Left ventricle myocardium inferior (tissue), 1 donor: ENCODE measurements around the gene WNK3. TPM values are rescaled to one million over a fixed set of nuclear protein-coding genes. Genes with fewer than 3 reads are reported as not detected.

Experiments used
- DNase-seq: peaks from one replicate; pipeline ENCODE4 v3.0.0-alpha.2; 2020
- H3K27ac ChIP-seq: fragments of 200-600 bp; replicated peaks from 2 replicates; pipeline ENCODE4 v1.8.0; 2021
- H3K27me3 ChIP-seq: fragments of 200-600 bp; 2 replicates; pipeline ENCODE4 v1.8.0; 2021; ENCODE audit warnings: low read depth
- H3K36me3 ChIP-seq: fragments of 200-600 bp; 2 replicates; pipeline ENCODE4 v1.8.0; 2021
- H3K4me1 ChIP-seq: fragments of 200-600 bp; 2 replicates; pipeline ENCODE4 v1.8.0; 2021
- H3K4me3 ChIP-seq: fragments of 200-600 bp; 2 replicates; pipeline ENCODE4 v1.8.0; 2021; ENCODE audit warnings: mild to moderate bottlenecking, moderate library complexity
- H3K9me3 ChIP-seq: fragments of 200-600 bp; replicated peaks from 2 replicates; pipeline ENCODE4 v1.8.0; 2021
- intact Hi-C: fragments of 100-400 bp; cut with micrococcal nuclease; formaldehyde crosslinking; loops from one replicate; pipeline ENCODE4 v1.11.0; 2022
- total RNA-seq: library from RNA; stranded (reverse); fragmentation: NEBNext Ultra II Directional; extraction: Animal tissue kit (Norgen Biotek cat#: 25700); gene quantifications from one replicate; pipeline ENCODE4 v1.2.1, GENCODE V29; 2021
- TF ChIP-seq, protein P1 (sequence below): fragments of 200-600 bp; IDR thresholded peaks from 2 replicates; pipeline ENCODE4 v1.8.0; 2021; ENCODE audit warnings: antibody characterized with exemption, mild to moderate bottlenecking, borderline replicate concordance
- donor health status: DM: no; HTN: yes; CAD: no; lungs with severe emphysema.

Gene WNK3
- total RNA-seq, 1 donor from 2014 or later = 0.88 TPM

DNA sequence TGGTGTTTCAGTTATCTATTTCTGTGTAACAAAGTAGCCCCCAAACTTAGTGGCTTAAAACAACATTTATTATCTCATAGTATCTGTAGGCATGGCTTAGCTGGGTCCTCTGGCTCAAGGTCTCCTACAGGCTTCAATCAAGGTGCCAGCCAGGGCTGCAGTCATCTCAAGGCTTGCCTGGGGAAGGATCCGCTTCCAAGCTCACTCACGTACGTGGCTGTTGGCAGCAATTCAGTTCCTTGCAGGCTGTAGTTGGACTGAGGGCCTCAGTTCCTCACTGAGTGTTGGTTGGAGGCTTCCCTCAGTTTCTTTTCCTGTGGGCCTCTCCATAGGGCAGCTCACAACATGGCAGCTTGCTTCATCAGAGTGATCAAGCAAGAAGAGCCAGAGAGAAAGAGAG, 184.1 kb downstream of the WNK3 start:
- Histone ChIP-seq H3K36me3 (peaks cover 5% of the 10 kb centered on the region), H3K9me3 (no peaks in the 10 kb centered on the region), H3K4me1 (peaks cover 10% of the 10 kb centered on the region), H3K4me3 (no peak overlapping the region), H3K27me3 (no peaks in the 10 kb centered on the region), H3K27ac (no peak overlapping the region)
- intact Hi-C loops = no loop called here
- TF ChIP-seq, protein P1, sequence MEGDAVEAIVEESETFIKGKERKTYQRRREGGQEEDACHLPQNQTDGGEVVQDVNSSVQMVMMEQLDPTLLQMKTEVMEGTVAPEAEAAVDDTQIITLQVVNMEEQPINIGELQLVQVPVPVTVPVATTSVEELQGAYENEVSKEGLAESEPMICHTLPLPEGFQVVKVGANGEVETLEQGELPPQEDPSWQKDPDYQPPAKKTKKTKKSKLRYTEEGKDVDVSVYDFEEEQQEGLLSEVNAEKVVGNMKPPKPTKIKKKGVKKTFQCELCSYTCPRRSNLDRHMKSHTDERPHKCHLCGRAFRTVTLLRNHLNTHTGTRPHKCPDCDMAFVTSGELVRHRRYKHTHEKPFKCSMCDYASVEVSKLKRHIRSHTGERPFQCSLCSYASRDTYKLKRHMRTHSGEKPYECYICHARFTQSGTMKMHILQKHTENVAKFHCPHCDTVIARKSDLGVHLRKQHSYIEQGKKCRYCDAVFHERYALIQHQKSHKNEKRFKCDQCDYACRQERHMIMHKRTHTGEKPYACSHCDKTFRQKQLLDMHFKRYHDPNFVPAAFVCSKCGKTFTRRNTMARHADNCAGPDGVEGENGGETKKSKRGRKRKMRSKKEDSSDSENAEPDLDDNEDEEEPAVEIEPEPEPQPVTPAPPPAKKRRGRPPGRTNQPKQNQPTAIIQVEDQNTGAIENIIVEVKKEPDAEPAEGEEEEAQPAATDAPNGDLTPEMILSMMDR = no peak
- DNase-seq = no peak

DNA sequence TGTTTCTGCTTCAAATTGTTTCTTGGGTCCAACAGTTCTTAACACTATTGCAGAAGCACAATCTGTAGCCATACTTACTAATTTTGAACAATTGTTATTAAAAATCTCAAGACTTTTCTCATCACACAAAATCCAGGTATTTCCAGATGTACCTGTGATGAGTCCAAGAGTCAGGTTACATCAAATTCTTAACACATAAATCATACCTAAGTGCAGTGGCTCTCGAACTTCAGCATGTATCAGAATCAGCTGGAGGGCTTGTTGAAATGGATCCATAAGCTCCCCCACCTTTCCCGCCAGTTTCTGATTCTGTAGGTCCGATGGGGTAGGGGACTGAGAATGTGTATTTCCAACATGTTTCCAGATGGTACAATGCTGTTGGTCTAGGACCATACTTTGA, 185.4 kb downstream of the WNK3 start:
- no peaks in the 10 kb centered on the region for H3K4me1 ChIP-seq
- no peak overlapping the region for H3K27ac ChIP-seq
- DNase-seq = no peak
- TF ChIP-seq, protein P1 = no peak
- H3K4me3 ChIP-seq = no peak overlapping the region
- no peaks in the 10 kb centered on the region for H3K27me3 ChIP-seq
- no peaks in the 10 kb centered on the region for H3K9me3 ChIP-seq
- intact Hi-C loops = no loop called here
- H3K36me3 ChIP-seq = peaks cover 5% of the 10 kb centered on the region

DNA sequence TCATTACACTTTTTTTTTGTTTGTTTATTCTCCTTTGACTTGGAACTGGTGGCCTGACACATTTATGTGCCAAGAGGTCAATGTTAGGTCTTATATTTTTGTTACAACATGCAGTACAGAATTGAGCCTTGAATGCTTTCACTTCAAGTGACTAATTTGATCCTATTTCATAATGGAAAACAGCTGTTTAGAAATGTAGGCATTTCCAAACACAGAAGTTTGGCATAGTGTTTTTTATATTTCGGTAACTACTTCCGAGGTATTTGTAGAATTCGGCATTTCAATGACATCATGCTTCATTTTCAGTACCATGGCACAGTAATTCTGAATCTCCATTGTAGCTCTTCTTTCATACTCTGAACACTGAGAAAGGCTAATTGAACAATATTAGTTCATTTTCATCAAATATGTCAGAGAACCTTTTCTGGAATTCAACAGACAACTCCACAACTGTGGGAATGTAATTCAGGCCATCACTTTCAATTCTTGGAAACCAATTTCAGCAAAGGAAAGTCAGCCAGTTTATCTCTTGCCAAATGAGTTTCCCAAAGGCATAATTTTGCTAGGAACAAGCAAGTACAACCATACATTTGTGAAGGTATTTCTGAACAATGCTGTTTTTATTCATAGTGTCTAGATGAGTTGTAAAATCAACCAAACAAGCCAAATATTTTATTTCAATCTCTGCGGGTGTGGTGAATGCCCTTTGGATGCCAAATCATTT, 186.2 kb downstream of the WNK3 start:
- intact Hi-C loops = no loop called here
- DNase-seq = no peak
- no peaks in the 10 kb centered on the region for H3K9me3 ChIP-seq
- H3K4me1 ChIP-seq = no peaks in the 10 kb centered on the region
- H3K27ac ChIP-seq = no peak overlapping the region
- no peaks in the 10 kb centered on the region for H3K27me3 ChIP-seq
- H3K36me3 ChIP-seq = peaks cover 5% of the 10 kb centered on the region
- TF ChIP-seq, protein P1 = no peak
- no peak overlapping the region for H3K4me3 ChIP-seq

DNA sequence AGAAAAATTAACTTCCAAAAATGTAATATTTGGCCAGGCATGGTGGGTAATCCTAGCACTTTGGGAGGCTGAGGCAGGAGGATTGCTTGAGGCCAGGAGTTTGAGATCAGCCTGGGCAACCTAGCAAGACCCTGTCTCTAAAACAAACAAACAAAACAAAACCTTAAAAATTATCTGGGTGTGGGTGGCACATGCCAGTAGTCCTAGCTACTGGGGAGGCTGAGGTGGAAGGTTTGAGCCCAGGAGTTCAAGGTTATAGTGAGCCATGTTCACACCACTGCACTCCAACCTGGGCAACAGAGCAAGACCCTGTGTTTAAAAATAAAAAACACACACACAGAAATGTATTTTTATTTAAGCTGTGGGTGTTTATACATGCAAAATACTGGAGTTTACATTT, 186.8 kb downstream of the WNK3 start:
- intact Hi-C loops = no loop called here
- Histone ChIP-seq H3K27me3 (no peaks in the 10 kb centered on the region), H3K27ac (no peak overlapping the region), H3K4me1 (no peaks in the 10 kb centered on the region), H3K9me3 (no peaks in the 10 kb centered on the region), H3K36me3 (peaks cover 5% of the 10 kb centered on the region), H3K4me3 (no peak overlapping the region)
- TF ChIP-seq, protein P1 = no peak
- DNase-seq = no peak

DNA sequence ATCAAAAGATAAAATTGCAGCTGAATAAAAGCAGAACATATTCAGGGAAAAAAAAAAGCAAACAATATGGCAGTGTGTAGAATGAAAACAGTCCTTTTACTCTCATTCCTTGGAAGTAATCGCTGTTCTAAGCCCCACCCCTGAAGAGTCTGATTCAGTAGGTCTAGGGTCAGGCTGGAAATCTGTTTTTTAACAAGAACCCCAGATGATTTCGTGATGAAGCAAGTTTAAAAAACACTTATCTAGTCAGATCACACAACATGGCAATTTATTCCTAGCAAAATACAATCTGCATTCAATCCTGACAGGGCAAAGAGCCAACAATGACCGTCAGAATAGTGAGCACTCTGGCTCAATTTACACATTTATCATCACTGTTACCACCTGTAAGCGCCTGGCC, 190.9 kb downstream of the WNK3 start:
- no peaks in the 10 kb centered on the region for H3K4me1 ChIP-seq
- no peak for DNase-seq
- intact Hi-C loops = no loop called here
- H3K4me3 ChIP-seq = no peak overlapping the region
- H3K27me3 ChIP-seq = no peaks in the 10 kb centered on the region
- H3K36me3 ChIP-seq = no peaks in the 10 kb centered on the region
- no peak overlapping the region for H3K27ac ChIP-seq
- H3K9me3 ChIP-seq = no peaks in the 10 kb centered on the region
- TF ChIP-seq, protein P1 = no peak
